KG1 (cell line): Measurements from ENCODE around the gene KIF26A.
A peak's percentile ranks its signal among the peaks of the same experiment; 100 is the strongest.

Source experiments
- DNase-seq: peaks from one replicate; lab custom pipeline; 2025; lab: John Stamatoyannopoulos, UW

KIF26A gene

DNA sequence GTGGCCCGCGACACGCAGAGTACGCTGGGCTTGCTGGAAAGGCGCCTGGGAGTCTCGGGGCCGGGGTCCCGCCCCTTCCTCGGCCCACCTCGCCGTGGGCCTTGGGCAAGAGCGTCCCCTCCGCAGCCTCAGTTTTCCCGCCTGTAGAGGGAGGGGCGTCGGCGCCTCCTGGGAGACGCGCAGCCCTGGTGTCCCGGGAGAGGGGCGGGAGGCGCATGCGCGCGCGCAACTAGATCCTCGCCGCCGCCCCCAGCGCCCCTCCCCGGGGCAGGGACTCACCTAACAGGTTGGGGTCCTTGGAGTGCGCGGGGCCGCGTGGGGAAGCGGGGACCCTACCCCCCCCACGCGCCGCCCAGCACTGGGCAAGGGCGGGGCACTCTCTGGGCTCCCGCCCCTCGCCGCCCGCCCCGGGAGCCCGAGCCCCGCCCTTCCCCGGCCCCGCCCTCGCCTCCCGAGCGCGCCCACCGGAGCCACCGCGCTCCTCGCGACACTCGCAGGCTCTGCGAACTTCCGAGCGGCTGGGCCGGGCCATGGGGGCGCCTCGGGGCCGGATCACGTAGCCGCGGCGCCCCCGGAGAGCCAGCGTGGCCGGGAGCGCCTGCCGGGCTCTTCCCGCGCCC, at the start of gene KIF26A:
KIF26A (plus strand) TSS at position 490 of the 620 bp plus-strand sequence. CDS start 136 bp downstream, outside the sequence.
- DNase-seq: no peak

DNA sequence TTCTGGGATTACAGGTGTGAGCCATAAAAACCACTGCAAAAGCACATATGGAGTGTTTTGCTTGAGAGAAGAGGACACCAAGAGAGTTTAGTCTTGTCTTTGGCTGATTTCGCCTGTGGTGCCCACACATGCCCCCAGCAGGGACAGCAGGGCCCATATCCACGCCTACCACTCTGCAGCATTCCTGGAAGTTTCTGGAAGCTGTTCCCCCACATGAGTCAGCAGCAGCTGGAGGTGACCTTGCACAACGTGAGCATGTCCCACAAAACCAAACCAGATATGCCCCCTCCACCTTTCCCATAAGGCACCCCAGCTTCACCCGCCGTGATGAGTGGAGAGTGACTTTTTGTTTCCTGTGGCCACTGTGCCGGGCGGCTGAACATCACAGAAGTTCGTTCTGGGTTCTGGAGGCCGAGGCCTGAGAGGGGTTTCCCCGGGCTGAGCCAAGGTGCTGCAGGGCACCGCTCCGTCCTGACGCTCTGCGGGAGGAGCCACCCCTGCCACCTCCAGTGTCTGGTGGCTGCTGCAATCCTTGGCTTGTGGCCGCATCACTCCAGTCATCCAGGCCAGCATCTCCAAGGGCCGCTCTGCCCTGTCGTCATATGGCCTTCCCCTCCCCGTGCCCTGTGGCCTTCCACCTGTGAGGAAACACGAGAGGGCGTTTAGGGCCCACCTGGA, 48.2 kb upstream of the KIF26A start:
- DNase-seq: no peak

DNA sequence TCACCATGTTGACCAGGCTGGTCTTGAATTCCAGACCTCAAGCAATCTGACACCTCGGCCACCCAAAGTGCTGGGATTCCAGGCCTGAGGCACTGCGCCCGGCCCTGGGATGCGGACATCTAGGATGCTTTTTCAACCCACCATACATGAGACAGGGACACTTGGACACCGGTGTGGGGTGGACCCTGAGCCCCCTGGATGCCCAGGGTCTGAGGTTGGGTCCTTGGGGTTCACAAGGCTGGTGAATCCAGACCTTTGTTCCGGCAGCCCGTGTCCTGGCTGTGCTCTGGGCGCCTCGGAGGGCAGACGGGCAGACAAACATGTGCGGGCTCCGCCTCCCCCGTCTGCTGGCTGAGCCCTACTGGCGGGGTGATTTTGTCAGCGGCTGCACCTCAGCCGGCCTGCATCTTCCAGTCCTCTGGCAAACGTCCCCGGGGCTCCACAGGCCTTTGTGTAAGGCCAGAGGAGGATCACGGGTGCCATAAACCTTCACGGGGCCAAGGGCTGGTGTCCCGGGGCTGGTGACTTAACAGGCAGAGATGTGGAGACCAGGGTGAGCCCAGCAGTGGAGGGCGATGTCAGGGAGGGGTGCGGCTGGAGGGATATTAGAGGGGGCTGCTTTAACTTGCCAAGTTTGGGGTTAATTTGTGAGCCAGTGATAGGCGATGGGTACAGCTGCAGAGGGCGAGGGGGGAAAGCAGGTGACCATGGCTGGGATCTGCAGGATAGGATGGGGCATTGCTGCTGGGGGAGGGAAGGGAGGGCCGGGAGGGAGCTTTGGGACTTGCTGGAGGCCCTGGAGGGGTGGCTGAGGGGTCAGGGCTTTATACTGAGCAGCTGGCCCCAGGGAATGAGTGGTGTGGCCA, 47.1 kb upstream of the KIF26A start:
- DNase-seq: no peak

DNA sequence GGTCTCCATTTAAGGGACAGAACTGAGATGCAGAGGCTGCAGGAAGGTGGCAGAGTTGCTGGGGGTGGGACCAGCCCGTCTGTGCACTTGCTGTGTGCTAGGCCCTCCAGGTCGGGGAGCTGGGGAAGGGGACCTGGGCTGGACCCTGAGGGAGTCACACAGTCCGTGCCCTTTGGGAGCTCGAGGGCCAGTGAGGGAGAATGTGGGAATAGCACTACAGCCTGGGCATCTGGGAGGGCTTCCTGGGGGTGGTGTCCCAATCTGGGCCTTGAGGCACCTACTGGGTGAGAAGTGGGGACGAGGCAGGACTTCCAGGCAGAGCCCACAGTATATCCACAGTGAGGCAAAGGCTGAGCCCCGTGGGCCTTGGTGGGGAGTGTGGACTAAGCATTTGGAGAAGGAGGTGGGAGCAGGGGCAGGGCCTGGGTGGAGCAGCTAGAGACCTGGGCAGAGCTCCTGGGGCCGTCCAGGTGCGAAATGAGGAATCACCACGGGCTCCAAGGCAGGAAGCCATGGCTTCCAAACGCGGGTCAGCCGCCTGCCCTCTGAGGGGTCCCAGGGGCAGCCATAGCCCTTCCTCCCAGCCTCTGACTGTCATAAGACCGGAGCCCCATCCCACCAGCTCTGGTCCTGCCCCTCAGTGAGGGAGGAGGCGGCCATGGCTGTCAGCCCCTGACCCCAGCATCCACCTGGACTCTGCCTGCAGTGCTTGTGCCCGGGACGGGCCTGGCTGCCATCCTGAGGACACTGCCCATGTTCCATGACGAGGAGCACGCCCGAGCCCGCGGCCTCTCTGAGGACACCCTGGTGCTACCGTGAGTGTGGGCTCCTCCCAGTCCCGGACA, 46.2 kb upstream of the KIF26A start:
- no peak for DNase-seq

DNA sequence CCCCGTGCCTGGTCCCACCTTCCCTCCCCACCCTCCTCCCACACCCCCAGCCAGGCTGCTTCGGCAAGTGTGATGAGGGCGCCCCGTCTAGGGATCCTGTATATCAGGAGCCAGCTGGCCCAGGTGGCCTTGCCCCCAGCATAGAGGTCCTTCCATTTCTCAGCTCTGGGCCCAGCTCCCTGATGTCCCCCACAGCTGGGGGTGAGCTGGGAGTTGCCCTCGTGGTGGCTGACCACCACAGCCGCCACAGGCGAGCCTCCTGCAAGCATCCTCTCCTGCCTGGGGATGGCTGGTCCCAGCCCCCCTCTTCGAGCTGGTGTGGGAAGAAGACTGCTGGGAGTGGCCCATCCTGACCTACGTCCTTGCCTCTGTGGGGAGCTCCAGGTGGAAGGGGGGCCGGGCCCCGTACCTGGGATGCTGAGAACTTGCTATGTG, 45.4 kb upstream of the KIF26A start:
- DNase-seq: no peak

DNA sequence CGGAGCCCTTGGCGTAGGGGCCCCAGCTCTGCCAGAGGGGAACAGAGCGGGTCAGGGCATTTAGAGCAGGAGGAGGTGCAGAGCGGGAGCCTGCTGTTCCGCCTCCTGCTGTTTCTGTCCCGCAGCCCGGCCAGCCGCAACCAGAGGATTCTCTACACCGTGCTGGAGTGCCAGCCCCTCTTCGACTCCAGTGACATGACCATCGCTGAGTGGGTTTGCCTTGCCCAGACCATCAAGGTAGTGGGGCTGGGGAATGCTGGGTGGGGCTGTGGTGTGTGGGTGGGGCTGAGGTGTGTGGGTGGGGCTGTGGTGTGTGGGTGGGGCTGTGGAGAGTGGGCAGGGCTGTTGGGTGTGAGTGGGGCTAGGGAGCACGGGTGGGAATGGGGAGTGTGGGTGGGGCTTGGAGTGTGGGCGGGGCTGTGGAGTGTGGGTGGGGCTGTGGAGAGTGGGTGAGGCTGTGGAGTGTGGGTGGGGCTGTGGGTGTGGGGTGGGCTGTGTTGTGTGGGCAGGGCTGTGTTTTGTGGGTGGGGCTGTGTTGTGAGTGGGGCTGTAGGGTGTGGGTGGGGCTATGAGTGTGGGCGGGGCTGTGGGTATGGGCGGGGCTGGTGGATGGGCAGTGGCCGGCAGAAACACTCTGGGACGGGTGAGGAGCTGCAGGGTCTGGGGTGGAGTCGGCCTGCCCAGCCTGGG, 44.9 kb upstream of the KIF26A start:
- DNase-seq: no peak

DNA sequence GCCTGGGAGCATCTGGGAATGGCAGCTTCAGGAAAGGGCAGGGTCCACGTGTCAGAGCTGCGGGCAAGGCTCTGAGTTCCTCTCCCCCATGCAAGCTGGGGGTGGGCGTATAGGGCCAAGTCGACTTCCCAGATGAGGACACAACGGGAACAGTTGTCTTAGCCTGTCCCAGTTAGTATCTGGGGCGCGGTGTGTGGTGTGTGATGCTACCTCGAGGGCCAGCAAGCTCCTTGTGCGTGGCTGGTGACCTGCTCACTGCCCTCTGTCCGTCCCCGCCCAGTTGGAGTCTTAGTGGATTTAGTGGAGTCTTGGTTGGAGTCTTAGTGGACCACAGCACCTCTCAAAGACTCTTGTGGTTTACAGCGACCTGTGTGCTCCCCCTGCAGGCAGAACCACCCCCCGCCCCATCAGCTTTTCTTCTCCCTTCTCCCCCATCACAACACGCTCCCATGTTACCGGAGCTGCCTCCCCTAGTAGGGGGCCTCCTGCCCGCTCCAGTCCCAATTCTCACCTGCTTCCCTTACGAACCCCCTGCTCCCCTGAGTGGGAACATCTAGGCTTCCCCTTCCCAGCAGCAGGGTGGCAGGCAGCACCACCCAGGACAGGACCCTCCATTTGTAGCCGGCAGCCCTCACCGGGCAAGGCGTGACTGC, 44.2 kb upstream of the KIF26A start:
- no peak for DNase-seq

DNA sequence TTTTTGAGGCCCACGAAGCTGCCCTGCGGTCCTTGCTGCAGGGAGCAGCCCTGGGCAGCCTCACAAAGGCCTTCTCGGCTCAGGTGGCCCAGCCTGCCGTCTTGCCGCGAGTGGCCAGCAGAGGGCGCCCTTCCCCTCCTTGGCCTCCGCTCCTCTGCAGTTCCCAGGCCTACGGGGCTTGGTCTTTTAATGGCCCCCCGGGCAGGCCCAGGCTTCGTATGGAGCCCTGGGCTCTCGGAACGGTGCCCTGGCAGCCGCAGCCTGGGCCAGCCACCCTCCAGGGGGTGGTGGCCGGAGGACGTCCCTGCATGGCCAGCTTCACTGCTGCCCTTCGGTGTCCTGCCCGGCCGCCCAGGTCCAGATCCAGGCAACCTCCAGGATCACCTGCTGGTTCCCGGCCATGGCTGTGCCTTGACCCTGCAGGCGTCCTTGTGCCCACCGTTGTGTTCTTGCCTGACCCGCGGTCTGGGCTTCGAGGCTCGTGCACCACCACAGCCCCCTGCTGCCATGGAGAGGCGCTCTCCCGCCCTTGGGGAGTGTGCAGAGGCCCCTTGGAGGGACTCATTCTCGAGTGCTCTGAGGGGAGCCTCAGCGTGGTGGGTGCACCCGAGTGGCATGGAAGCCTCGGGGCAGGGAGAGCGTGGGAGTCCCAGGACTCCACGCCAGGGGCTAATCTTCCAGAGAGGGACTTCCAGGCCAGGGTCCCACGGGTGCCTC, 43.5 kb upstream of the KIF26A start:
- DNase-seq: peak; percentile 14

DNA sequence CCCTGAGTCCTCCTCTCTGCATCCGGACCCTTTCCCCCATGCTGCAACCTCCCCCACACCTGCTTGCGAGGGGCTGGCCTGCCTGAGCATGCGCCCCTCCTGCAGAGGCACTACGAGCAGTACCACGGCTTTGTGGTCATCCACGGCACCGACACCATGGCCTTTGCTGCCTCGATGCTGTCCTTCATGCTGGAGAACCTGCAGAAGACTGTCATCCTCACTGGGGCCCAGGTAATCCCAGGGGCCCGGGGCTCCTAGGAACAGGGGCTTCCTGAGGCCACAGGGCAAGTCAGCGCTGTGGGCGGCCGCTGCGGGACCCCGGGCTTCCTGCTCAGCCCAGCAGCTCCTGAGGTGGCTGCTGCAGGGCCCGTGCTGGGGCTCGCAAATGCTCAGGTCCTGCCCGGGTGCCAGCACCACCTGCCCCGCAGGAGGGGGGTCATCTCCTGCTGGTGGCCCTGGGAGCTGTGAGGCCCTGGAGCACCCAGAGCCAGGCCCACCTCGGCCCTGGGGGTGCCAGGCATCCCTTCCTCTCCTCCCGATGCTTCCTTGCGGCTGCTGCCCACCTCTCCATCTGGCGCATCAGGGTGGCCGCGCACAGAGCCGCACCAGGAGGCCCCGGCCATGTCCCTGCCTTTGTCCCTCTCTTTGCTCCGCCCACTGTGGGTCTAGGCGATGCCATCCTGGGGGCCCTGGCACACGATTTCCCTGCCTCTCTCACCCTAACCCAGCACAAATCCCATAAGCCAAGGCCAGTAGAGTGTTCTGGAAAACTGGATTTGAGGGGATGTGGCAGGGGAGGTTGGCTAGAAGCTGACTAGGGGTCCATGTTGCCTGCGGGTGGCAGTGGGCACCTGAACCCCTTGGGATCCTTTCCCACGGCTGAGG, 42.7 kb upstream of the KIF26A start:
- no peak for DNase-seq

DNA sequence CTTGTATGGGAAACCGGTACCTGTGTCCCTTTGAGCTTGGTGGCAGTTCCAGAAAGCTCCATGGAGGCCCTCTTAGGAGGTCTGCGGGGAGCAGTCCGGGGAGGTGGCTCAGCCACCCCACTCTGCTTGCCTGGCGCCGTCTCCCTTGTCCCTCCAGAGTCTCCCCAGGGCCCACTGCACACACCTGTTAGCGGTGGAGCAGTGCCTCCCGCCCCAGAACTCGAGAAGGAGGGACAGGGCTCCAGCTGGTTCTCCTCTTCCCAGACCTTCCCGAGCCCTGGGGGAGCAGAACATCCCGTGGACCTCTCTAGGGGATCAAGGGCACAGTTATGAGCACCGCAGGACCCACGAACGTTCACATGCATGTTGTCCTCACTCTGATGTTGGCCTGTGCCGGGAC, 42.1 kb upstream of the KIF26A start:
- DNase-seq: no peak

DNA sequence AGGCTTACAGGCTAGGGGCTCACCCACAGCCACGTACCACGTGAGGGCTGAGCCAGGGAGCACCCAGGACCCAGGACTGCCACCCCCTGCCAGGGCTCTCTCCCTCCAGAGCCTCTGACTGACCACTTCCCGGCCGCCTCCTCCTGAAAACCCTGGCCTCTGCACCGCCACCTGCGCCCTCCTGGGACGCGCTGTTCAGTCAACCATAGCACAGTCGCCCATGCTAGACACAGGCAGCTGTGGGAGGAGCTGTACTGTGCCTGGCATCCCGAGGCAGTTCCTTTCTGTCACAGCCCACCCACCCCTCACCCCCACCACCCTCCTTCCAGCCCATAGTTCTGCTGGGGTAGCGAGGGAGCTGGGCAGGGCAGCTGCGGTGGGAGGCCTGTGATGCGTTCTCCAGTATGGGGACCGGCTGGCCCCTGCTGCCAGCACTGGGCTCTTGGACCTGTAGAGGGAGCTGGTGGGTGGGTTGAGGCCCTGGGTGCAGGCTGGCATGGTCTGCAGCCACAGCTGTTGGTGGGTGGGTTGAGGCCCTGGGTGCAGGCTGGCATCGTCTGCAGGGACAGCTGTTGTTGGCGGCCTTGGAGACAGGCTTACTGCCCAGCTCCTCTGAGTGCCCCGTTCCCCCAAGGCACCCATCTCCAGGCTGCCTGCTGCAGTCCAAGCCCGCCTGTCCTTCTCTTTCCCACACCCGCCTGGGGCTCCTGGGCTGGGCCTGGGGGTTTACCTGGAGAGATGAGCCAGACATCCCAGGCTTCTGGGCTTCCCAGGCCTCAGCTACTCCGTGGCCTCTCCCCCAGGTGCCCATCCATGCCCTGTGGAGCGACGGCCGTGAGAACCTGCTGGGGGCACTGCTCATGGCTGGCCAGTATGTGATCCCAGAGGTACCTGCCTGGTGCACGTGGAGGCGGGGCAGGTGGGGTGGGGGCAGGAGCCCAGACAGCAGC, 41.4 kb upstream of the KIF26A start:
- no peak for DNase-seq

DNA sequence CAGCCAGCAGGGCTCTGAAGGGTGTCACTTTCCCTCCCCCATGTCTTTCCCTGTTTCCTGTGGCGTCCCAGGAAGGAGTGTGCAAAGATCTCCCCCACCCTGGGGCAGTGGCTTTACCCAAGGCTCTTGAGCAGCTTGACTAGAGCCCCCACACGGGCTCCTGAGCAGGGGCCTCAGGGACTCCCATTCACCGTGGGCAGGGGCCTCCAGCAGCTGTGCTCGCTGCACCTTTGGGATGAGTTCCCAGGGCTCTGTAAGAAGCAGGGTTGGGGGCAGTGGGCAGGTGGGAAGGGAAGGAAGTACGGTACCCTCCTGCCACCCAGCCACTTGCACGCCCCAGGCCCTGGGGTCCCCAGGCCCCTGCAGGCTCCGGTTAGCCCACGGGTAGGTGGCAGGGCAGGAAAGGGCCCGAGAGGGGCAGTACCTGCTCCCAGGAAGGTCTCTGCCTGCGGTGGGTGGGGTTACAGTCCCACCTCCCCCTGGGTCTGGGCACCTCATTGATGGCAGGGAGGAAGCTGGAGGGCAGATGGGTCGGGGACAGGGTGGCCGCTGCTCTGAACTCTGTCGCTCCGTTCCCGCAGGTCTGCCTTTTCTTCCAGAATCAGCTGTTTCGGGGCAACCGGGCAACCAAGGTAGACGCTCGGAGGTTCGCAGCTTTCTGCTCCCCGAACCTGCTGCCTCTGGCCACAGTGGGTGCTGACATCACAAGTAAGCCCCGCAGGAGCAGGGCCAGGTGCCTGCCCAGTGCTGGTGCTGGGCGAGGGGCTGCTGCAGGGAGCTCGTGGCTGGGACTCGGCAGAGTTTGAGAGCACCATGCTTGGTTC, 39.9 kb upstream of the KIF26A start:
- DNase-seq: no peak

DNA sequence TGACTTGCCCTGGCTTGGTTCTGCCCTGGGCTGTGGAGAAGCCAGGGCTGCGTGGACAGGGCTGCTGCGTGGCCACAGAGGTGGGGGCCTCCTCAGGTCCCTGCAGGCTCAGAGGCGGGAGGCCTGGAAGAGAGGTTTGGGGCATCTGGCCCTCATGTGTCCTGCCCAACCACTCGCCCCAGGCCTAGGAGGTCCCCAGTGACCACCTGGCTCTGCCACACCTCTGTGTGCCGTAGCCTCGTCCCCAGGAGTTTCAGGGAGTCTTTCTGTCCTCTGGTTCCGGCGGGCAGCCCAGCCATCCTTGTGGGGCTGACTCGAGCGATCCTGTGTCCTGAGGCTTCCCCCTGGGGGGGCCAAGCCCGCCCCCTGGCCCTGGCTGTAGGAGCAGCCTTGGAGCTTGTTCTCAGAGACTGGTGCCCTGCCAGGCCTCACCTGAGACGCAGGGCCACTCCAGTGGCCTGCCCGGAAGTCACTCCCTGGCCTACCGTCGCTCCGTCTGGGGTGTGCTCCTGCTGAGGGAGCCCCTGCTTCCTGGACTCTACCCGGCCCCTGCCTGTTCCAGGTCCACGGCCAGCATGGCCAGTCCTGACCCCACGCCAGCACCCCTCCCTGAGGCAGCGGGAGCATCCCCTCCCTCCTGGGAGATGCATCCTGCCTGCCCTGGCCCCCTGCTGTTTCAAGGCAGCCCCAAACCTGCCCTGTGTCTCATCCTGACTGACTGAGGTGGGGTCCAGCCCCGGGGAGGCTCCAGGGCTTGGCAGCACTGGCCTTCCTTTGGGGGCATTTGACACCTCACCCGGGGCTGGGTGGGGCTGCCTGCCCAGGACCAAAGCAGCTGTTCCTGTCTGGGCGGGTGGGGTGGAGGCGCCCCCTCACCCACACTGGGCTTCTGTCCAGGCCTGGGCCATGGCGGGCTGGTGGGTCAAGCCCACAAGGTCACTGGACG, 39.0 kb upstream of the KIF26A start:
- no peak for DNase-seq

DNA sequence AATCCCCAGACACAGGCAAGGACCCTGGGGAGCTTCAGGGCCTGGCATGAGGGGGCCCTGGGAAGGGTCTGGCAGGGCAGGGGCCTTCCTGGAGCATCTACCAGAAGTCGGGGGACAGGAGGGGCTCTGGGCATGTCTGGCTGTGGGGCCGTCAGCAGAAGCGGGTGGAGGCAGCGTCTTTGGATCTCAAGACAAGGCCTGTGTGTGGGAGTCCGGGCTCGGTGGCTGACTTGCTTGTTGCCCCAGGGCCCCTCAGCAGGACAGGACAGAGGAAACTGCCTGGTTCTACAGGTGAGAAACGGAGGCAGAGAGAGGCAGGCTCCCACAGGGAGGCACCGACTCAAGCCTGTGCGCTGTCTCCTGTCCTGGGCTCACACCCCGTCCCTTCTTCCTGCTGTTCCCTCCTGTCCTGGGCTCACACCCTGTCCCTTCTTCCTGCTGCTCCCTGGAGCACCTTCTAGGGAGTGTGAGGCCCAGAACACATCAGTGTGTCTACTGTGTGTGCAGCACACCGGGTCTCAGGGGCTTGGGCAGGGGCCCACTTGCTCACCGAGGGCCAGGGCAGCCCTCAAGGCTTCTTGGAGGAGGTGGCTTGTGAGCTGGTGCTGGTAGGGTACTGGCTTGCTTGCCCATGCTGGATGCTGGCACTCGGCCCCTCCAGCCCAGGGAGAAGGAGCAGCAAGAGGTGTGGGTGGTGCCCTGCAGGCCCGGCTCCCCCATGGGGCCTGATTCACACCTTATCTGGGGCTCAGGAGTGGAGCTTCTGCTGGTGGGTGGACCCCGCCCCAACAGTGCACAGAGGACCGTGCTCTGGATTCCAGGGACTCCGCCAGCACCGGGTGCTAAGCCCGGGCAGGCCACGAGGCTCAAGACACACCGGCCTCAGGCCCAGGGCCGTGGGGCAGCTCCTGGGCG, 38.0 kb upstream of the KIF26A start:
- DNase-seq: no peak

DNA sequence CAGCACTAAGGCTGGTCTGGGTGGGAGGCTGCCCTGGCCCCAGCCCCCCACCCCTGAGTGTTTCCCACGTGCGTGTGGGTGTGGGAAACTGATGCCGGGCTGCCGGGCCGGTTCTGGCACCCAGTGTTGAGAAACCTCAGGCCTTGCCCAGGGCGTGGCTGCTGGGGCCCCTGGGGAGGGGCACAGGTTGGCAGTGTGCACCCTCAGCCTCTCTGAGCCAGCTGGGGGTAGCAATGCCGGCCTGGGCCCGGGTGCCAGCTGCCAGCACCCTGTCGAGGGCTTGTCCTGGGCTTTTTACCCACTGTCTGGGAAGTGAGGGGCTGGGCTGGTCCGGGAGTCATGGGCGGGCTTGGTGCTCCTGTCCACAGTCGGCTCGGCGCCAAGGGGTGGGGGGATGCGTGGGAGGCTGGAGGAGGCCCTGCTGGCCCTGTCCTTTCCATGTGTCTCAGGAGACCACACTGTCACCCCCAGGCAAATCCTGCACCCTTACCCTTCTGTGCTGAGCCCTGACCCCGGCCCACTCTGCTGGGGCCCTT, 37.2 kb upstream of the KIF26A start:
- DNase-seq: no peak
